COLO668 (cell line): ENCODE results near the gene AGFG1.

ENCODE experiments used
- DNase-seq: peaks from one replicate; lab custom pipeline; 2025; ENCODE audit not compliant: unreplicated experiment; lab: John Stamatoyannopoulos, UW

AGFG1 gene

GRCh38 chr2:227461811-227462461 is 10.0 kb upstream of the AGFG1 start:
- no peak for DNase-seq

- no peak for DNase-seq
Measured at GRCh38 chr2:227462462-227462951, 9.4 kb upstream of the AGFG1 start.

- no peak for DNase-seq
Measured at GRCh38 chr2:227462972-227463931, 8.7 kb upstream of the AGFG1 start.

GRCh38 chr2:227464361-227464760 is 7.6 kb upstream of the AGFG1 start:
- no peak for DNase-seq

- no peak for DNase-seq
Measured at GRCh38 chr2:227464851-227465250, 7.1 kb upstream of the AGFG1 start.

GRCh38 chr2:227466887-227467600 is 4.9 kb upstream of the AGFG1 start:
- no peak for DNase-seq

- DNase-seq = no peak
Measured at GRCh38 chr2:227471412-227471811, 544 bp upstream of the AGFG1 start.

- peak; percentile 59 for DNase-seq
Measured at GRCh38 chr2:227472265-227473121, 537 bp downstream of the AGFG1 start.

- DNase-seq = no peak
Measured at GRCh38 chr2:227473122-227473461, 1.1 kb downstream of the AGFG1 start.

- no peak for DNase-seq
Measured at GRCh38 chr2:227473806-227474205, 1.9 kb downstream of the AGFG1 start.

GRCh38 chr2:227474410-227474809 is 2.5 kb downstream of the AGFG1 start:
- DNase-seq = no peak

- no peak for DNase-seq
Measured at GRCh38 chr2:227477291-227477690, 5.3 kb downstream of the AGFG1 start.

GRCh38 chr2:227479865-227480475 is 8.0 kb downstream of the AGFG1 start:
- no peak for DNase-seq

GRCh38 chr2:227480528-227480927 is 8.6 kb downstream of the AGFG1 start:
- no peak for DNase-seq

GRCh38 chr2:227482638-227483340 is 10.8 kb downstream of the AGFG1 start:
- DNase-seq = no peak

- no peak for DNase-seq
Measured at GRCh38 chr2:227485429-227485828, 13.5 kb downstream of the AGFG1 start.

GRCh38 chr2:227486688-227487087 is 14.7 kb downstream of the AGFG1 start:
- no peak for DNase-seq

GRCh38 chr2:227488045-227488444 is 16.1 kb downstream of the AGFG1 start:
- no peak for DNase-seq

GRCh38 chr2:227491386-227491785 is 19.4 kb downstream of the AGFG1 start:
- DNase-seq = no peak

GRCh38 chr2:227493524-227493923 is 21.6 kb downstream of the AGFG1 start:
- DNase-seq = no peak
